ENCODE data around the gene SYTL4.

Gene SYTL4

DNA sequence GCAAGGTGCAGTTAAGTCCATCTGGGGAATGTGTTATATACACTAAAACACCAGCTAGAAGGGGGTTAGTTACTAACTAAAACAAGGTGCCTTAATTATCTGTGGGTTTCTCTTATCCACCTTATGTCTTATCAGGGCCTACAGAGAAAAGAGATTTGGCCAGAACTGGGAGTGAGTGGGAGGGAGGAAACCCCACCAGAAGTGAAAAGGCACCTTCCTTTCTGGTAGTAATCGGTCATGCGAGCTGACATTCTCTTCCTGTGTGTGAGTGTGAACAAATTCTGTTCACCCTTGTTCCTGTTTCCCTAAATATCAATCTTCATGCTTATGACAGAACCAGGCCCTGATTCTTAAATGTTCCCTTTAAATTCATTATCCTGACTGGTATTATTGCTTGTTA is 44.4 kb downstream of the SYTL4 start:
- DNase-seq = no peak

DNA sequence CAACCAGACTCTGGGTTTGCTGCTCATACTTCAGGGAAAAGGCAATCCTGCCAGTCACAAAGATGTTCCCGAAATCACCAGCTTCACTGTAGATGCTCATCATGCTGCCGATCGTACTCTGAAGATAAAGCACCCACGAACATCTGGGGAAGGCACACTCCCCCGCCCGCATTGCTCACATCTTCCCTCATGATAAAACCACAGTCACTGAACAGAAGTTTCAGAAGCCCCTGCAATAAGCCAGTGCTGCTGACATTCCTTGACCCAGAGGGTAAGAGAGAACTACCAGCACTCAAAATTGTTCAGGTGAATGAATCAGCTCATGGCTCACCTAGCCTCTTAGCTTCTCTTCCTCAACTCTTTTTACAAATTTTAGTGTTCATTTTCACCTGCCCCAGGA is 44.8 kb downstream of the SYTL4 start:
- no peak for DNase-seq

GRCh38 chrX:100685997-100686305 is 46.0 kb downstream of the SYTL4 start:
- DNase-seq = no peak

- DNase-seq = peak; percentile 30
Measured at GRCh38 chrX:100685284-100685996, 46.5 kb downstream of the SYTL4 start.

- no peak for DNase-seq
Measured at GRCh38 chrX:100682939-100683338, 49.0 kb downstream of the SYTL4 start.

DNA sequence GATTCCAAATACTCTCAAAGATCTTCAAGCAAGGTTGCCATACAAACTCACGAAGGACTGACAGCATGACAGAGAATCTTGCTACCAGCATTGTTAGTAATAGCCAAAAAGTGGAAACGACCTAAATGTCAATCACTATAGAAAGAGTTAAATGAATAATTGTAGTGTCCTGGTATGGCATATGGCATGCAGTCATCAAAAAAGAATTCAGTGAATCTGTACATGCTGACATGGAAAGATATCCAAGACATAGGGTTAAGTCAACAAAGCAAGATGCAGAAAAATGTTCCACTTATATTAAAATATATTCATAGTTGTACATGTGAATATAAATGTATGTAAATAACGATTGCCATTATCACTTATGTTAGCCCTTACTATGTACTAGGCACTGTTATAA is 50.3 kb downstream of the SYTL4 start:
- DNase-seq = no peak

GRCh38 chrX:100680756-100681155 is 51.2 kb downstream of the SYTL4 start:
- no peak for DNase-seq

DNA sequence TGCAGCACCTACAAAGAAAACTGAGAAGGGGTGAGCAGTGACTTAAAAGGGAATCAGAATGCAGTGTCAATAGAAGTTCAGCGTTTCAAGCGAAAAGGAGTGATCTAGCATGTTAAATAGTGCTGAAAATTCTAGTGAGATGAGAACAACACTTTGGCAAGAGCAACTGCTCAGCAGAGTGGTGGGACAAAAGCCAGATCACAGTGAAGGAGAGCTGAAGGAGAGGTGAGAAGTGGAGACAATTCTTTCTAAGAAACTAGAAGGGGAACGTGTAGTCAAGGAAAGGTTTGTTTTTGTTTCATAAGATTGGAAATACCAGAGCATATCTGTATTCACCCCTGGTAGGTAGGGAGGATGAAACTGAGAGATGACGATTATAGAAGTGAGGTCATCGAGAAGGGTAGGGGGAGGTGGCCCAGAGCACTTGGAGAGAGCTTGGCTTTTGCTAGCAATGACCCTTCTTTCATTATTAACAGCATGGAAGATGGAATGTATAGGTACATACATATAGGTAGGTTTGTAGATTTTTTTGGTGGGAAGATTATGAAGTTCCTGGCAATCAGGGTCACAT is 54.2 kb downstream of the SYTL4 start:
- no peak for DNase-seq

DNA sequence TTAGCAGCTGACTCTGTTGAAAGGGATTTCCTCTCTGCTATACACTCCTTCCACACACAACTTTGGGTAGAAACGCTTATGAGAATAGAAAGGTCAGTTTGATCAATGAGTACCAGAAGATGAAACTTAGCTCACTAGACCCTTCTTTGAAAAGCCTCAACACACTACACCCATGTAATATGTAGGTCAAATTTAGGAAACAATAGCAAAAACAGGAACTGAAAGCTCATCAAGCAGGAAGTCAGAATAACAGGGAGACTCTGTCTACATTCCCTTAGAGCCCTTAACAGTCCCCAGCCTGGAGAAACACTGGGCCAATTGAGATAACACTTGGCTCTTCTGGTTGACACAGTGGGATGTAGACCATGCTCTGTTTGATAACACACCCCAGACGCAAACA is 57.2 kb downstream of the SYTL4 start:
- no peak for DNase-seq

DNA sequence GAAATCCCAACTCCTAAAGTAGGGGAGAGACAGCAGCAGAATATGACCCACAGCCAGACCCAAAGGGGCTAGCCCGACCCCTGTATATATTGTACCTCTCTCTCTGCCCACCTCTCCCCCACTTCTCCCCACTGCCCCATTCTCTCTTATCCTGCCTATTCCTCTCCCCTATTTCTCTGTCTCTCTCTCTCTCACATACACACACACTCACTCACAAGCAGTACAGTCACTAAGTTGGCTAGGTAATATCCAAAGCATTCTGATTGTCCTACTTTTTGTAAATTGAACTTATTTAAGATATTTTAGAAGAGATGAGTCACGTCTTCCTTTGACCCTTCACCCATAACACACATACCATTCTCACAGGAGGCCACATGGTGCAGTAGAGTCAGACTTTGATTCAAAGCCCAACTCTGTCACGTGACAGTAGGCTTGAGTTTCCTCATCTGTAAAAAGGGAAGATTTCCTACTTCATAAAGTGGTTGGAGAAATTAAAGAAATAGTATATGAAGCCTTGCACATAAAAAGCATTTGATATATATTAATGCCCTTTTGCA is 58.4 kb downstream of the SYTL4 start:
- no peak for DNase-seq

DNA sequence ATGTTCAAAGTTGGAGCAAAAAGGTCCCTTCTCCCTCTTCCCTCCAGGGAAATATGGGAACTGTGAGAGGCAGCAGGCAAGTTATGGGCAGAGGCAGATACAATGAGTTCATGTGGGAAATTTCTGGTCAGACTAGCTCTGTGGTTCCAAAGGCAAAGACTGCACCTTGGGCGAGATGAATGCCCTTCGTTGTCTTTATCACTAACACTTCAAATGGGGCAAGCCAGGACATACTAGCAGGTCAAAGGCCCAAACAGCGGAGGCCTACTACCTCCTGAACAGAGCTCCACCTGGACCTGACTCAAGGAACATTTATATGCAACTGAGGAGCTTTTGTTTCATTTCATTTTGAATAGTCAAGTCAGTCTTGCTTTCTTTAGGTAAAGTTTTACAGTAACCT is 59.0 kb downstream of the SYTL4 start:
- DNase-seq = no peak

DNA sequence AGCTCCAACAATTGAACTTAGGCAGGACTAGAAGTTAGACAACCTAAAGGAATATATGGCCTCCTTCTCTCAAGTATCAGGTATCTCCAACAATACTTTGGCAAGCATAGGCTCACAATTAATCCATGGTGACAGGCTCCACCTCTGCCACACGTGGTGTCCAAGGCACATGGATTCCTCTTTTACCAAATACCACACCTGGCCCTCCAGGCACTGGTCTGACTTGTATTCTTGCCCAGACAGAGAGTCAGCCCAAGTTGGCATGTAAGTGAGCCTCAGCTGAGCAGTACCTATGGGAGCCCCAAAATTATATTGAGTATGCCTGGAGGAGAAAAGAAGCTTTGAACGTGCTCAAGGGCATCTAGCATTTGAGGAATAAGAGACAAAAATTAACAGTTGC is 68.3 kb downstream of the SYTL4 start:
- DNase-seq = no peak

DNA sequence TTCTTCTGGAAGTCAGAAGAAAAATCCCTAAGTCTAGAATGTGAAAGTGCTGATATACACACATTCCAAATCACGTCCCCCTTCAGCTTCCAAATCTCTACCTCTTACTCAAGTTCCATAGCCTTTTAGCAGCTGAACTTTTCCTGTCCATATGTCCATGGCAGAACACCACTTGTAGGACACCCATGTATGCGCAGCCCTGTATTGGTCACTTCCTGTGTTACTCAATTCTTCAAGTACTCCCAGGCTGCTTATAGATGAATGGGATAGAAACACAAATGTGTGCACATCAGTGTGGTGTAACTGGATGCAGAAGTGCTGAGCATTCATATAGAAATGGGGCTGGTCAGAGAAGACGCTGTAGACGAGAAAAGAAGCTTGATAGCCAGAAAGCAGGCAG is 69.1 kb downstream of the SYTL4 start:
- no peak for DNase-seq

DNA sequence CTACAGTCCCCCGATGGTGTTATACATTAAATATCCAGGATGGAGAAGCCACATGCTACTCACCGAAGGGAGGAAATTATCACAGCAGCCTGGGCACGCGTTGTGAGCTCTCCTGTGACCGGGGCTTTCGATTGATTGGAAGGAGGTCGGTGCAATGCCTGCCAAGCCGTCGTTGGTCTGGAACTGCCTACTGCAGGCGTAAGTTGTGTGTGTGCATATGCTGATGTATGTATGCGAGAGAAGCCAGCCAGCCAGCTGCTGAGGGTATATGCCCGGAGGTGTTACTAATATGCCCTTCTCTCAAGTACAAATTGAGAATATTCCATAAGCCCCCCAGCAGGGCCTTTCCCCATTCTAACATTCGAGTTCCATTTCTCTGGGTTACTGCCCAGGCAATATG is 69.8 kb downstream of the SYTL4 start:
- no peak for DNase-seq

DNA sequence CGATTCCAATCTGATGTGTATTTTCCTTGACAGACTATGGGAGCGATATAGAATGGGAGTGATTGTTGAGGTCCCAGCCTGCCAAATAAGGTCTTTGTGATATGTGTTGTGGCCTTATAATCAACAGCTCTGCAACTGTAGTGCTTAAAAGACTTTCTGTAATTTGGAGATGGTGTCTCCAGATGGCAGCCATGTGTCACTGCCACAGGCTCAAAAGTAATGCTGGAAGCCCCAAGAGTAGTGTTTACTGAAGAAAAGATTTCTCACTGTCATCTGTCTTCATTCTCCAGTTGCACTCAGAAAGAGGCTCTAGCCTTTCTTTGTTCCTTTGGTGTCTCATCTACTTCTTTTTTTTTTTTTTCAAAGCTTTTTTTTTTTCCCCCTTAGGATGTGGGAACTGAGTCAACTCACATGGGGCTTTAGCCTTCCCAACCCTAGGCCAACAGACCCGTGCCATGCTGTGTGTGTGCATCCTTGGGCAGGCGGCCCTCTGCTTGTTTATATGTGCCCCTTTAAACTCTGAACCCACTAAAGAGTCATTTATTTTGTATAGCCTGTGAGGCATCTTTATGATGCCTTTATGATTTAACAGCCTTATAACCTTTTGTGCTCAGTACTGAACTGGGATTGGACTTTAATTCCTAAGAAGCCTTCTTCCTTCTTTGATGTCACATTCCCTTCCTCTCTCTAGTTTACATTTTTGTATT is 72.3 kb downstream of the SYTL4 start:
- no peak for DNase-seq

- no peak for DNase-seq
Measured at GRCh38 chrX:100658941-100659381, 73.0 kb downstream of the SYTL4 start.

DNA sequence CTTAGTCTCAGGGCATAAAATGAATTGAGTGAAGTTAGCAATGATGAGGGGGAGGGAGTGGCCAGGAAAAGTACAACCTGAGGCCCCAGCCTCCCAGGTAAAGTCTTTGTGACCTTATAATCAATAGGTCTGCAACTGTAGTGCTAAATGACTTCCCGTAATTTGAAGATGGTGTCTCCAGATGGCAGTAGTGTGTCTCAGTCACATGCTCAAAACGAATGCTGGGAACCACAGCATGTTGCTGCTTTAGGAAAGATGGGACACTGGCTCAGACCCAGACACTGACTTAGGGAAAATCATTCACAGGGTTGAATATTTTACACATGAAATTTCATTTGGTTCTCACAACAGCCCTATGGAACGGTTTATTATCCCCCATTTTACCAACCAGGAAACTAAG is 77.7 kb downstream of the SYTL4 start:
- DNase-seq = no peak

GRCh38 chrX:100652266-100652665 is 79.7 kb downstream of the SYTL4 start:
- DNase-seq = no peak

- no peak for DNase-seq
Measured at GRCh38 chrX:100650841-100651240, 81.1 kb downstream of the SYTL4 start.

- DNase-seq = no peak
Measured at GRCh38 chrX:100649550-100650356, 82.2 kb downstream of the SYTL4 start.

- DNase-seq = no peak
Measured at GRCh38 chrX:100648458-100649417, 83.2 kb downstream of the SYTL4 start.

DNA sequence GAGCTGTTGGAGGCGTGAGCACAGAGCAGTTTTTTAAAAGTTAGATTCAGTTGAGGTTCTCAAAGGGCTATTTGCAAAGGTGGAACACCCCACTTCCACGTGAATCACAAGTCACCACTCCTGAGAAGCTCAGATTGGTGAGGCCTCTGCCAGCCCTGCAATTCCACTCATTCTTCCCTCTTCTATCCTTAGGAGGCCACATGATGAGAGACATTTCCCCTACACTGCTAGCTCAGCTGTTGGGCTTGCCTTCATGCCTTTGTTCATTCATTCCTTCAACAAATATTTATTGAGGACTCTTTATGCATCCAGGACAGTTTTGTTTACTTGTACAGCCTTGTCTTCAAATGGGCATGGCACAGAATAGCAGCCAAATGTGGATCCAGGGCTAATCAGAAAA is 84.2 kb downstream of the SYTL4 start:
- DNase-seq = no peak

Data from stimulated activated naive CD4-positive, alpha-beta T cell treated with Interleukin-2 at 50 U/mL for 16 hours (primary cell).